ENCODE measurements around the gene ACADSB.

DNA sequence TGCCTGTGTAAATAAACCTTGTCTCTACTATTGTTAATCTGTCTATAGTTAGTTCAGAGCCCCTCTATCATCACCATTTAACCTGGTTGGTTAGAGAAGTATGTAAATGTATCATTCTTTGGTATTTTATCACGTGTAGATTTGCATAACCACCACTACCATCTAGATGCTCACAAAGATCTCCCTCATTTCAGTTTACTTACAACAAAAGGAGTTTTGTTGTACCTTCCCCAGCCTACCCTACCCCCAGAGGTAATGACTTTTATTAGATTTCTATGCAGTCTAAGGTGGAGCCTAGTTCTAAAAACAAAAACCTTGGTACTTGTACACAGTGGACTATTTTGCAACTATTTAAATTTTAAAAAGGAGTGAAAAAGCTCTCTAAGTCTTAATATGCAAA lies 17.5 kb downstream of the ACADSB start:
- TF ChIP-seq, protein P1, sequence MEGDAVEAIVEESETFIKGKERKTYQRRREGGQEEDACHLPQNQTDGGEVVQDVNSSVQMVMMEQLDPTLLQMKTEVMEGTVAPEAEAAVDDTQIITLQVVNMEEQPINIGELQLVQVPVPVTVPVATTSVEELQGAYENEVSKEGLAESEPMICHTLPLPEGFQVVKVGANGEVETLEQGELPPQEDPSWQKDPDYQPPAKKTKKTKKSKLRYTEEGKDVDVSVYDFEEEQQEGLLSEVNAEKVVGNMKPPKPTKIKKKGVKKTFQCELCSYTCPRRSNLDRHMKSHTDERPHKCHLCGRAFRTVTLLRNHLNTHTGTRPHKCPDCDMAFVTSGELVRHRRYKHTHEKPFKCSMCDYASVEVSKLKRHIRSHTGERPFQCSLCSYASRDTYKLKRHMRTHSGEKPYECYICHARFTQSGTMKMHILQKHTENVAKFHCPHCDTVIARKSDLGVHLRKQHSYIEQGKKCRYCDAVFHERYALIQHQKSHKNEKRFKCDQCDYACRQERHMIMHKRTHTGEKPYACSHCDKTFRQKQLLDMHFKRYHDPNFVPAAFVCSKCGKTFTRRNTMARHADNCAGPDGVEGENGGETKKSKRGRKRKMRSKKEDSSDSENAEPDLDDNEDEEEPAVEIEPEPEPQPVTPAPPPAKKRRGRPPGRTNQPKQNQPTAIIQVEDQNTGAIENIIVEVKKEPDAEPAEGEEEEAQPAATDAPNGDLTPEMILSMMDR (IDR thresholded peaks at IDR 0.05 in 8 of 11, conservative IDR thresholded peaks at IDR 0.05 in 3 of 11), result no peak
- TF ChIP-seq POLR2A (IDR thresholded peaks at IDR 0.05), result no peak

All from spleen (tissue), 7 donors.